NCI-H345 (cell line): ENCODE measurements around the gene MUS81.

Experiments
- DNase-seq: peaks from one replicate; lab custom pipeline; 2025; lab: John Stamatoyannopoulos, UW

Gene MUS81

GRCh38 chr11:65861533-65862183, 1.4 kb downstream of the MUS81 start:
- DNase-seq: no peak

GRCh38 chr11:65862191-65862735, 2.0 kb downstream of the MUS81 start:
- no peak for DNase-seq

DNA sequence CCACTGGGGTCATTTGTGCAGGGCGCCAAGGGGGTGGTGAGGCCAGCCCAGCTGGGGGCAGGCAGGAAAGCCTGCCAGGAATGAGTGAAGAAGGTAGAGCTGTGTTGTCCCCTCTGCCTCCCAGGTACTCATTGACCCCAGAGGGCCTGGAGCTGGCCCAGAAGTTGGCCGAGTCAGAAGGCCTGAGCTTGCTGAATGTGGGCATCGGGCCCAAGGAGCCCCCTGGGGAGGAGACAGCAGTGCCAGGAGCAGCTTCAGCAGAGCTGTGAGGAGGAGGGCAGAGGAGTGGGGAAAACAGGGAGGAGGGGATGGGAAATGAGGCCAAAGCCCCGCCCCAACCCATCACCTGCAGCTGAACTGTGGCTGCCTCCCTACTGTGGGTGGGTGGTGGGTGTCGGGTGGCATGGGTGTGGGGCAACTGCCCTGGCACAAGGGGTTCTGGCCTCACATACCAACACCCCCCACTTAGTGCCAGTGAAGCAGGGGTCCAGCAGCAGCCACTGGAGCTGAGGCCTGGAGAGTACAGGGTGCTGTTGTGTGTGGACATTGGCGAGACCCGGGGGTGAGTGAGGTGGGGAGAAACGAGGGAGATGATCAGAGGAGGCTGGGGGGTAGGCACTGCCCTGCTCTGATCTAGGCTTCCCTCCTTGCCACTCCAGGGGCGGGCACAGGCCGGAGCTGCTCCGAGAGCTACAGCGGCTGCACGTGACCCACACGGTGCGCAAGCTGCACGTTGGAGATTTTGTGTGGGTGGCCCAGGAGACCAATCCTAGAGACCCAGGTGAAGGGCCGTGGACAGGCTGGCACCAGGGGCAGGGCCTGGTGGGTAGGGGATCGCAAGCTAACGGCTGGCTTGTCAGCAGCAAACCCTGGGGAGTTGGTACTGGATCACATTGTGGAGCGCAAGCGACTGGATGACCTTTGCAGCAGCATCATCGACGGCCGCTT, 3.0 kb downstream of the MUS81 start:
- no peak for DNase-seq

- DNase-seq: no peak
Observed at GRCh38 chr11:65863889-65864705, 3.9 kb downstream of the MUS81 start.

GRCh38 chr11:65864706-65865471, 4.7 kb downstream of the MUS81 start:
- DNase-seq: no peak

DNA sequence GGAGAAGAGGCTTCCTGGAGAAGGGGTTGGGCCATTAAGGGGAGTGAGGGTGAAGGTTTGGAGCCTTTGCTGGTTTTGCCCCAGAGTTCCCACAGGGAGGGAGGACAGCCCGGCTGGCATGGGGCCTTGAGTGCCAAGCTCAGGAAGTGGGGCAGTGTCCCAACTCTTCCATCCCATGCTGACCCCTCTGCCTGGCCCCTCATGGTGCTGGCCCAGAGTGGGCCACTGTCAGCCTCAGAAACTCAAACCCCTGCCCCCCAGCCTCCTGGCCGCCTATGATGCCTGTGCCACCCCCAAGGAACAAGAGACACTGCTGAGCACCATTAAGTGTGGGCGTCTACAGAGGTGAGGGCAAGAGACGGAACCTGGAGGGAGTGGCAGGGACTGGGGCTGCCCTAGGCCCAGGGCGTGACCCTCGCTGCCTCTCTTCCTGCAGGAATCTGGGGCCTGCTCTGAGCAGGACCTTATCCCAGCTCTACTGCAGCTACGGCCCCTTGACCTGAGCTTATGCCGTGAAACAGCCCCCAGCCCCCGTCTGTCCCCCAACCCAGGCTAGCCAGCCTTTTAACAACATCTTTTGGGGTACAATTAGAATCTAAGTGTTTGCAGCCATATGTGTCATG, 5.4 kb downstream of the MUS81 start:
- no peak for DNase-seq

DNA sequence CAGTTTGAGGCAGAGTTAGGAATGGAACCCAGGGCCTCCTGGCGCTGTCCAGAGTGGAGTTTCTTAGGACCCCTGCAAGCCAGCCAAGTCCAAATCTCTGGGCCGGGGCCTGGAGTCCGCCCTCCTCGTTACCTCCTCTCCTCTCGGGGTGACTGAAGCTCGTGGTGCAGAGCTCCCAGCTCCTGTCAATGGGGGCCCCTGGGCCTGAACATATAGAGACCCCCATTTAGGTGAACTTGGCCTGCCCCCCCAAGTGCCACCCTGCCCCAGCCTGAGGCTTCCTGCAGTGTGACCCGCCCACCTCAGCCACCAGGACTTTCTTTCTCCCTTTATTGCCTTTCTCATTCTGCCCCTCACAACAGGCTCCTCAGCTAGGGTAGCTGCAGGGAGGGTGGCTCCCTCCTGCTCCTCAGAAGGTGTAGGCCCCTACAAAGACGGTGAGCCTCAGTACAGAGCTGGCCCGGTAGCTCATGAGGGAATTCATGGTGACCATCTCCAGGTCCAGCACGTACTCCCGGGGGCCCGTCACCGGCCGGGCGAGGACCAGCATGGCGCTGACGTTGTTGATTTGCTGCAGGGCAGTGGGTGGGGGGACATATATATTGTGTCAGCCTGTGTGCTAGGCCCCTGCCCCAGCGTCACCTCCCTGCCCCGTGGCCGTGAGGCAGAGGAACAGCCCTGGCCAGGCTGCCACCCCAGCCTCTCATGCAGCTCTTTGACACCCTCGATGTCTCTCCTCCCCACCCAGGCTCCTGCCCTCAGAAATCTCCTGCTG, 6.5 kb downstream of the MUS81 start:
- DNase-seq: no peak

GRCh38 chr11:65867284-65868071, 7.2 kb downstream of the MUS81 start:
- DNase-seq: no peak

- peak; percentile 20 for DNase-seq
Observed at GRCh38 chr11:65868076-65868667, 7.9 kb downstream of the MUS81 start.

DNA sequence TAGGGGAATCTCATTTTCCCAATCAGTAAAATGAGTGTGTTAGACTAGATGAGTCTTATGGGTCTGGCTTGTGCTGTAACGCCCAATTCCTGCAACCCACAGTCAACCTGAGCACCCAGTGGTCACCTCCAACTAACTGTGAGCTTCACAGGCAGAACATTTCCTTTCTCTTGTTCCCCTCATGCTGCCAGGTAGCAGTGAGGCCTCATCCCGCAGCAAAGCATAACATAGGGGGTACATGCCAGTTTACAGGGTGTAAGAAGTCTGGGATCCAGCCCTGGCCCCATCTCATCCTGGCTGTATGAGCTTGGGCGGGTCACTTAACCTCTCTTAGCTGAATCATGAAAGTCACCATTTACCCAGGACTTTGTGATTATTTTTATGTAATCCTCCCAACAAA, 8.7 kb downstream of the MUS81 start:
- DNase-seq: no peak

DNA sequence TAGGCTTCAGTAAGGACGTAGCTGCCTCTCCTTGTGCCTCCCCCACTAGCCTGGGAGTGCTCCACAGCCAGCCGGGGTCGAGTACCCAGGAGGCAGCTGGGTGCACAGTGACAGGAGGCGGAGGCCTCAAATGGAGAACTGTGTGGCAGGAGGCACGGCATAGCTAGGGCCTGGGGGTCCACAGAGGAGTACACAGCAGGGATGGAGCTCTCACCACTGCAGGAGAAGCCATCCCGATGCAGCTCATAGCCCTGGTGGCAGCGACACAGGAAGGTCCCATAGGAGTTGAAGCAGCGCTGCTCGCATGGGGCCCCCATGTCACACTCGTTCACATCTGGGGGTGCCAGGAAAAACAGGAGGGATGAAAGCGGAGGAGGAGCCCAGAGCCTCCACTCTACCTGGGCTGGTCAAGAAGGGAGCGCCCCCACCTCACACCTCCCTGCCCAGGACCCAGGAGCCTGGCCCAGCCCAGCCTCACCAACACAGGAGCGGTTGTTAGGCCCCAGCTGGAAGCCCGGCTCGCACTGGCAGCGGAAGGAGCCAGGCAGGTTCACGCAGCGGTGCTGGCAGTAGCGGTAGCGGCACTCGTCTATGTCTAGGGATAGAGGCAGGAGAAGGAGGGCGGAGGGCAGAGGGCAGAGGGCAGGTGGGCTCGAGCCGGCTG, 9.5 kb downstream of the MUS81 start:
- DNase-seq: no peak

GRCh38 chr11:65870307-65870658, 10.1 kb downstream of the MUS81 start:
- no peak for DNase-seq

DNA sequence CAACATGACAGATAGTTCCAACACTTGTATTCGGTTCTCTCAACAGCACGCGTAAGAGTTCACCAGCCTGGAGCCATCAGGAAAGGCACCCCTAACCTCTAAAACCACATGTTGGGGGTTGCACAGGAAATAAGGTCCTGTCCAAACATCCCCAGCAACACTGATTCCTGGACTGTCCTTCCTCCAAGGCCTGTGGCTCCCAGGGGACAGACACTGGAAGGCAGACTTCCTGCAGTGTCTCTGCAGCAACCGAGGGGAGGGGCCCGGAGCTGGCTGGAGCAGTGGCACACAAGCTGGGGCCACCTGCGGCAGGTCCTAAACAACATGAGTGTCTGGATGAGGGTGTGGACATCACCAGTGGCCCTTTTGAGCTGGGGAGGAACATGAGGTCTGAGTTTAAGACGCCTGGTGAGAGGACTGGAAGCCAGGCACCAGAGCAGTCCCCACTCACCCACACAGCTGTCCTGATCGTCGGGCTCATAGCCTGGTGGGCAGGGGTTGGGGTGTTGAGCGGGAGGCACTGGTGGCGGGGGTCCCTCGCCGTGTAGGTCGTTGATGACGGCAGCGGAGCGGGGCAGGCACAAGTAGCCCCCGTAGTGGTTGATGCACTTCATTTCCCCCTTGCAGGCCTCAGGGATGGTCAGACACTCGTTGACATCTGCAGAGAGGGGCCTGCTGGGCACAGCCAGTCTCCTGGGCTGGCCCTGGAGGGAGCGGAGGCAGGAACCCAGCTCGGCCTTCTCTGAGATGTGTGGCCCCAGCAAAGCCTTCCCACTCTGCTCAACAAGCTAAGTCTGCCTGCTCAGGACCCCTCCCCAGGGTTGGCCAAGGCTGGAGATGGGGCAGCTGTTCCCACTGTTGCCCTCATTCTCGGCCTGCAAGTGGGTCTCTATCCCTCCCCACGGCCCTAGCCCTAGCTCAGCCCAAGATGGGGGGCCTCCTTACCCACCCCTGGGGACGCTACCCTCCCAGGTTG, 10.8 kb downstream of the MUS81 start:
- peak; percentile 28 for DNase-seq

DNA sequence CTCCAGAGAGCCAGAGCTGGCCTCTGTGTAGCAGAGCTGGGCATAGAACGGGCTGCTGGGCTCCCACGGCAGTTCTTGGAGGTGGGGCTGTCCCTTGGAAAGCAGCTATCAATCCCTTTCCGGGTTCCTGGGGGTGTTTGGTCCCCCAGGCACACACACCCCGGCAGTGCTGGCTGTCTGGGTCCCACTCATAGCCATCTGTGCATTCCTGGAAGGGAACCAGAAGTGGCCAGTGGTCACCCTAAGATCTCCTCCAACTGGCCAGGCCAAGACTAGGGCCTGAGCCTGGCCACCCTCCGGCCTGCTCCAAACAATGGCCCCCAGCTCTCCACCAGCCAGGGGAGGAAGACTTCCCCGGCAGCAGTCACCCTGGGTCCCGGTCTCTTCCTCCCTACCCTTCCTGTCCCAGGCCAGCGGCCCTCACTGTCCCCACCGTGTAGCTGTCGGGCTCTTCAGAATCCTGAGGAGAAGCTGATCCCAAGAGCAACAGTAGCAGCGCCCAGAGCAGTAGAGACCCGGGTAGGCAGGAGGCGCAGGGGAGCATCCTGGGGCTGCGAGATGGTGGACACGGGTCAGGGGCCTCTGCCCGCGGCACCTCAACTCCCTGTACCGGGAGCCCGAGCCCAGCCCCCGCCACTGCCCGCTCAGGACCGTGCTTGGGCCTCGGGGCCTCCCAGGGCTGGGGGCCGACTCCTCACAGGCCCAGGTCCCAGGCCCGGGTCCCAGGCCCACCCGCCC, 11.7 kb downstream of the MUS81 start:
- no peak for DNase-seq

- no peak for DNase-seq
Observed at GRCh38 chr11:65872586-65873317, 12.5 kb downstream of the MUS81 start, which contains the start of gene EFEMP2. Gene EFEMP2 (minus strand): TSS chr11:65872800. CDS start chr11:65872354, 446 bp downstream.
